Transverse colon (tissue), 4 donors: ENCODE results near the gene CCDC88A. TPM values are rescaled to one million over a fixed set of nuclear protein-coding genes. Genes with fewer than 3 reads are reported as not detected.
"Not testable (repeated sequence)": the region's sequence is repeated elsewhere in the genome, so short reads cannot be mapped to it uniquely, and the experiment has no call there.

Source experiments
- DNase-seq: peaks from one replicate; pipeline ENCODE4 v3.0.0-alpha.2; 2019
- H3K27ac ChIP-seq, 4 donors: fragments of 200-600 bp; sonication (generic); 2 replicates each; pipeline ENCODE4 v1.5.1; 2016 to 2018; ENCODE audit warnings: inconsistent platforms in 4 of 4
- H3K27me3 ChIP-seq: fragments of 200-600 bp; sonication (generic); 2 replicates; pipeline ENCODE4 v1.5.1; 2017; ENCODE audit warnings: inconsistent platforms
- H3K36me3 ChIP-seq, 4 donors: fragments of 200-600 bp; sonication (generic); 2 replicates each; pipeline ENCODE4 v1.5.1; 2017 to 2019; ENCODE audit warnings: inconsistent platforms in 4 of 4
- H3K4me1 ChIP-seq, 4 donors: fragments of 200-600 bp; sonication (generic); 2 replicates each; pipeline ENCODE4 v1.5.1; 2017 to 2020; ENCODE audit warnings: inconsistent platforms in 4 of 4
- H3K4me3 ChIP-seq, 4 donors: fragments of 200-600 bp; sonication (generic); 1 replicate in 1 of 4; 2 replicates in 3 of 4; pipeline versions ENCODE4 v1.5.1 to v1.6.1; 2017 to 2019; ENCODE audit warnings: inconsistent platforms in 4 of 4
- H3K9me3 ChIP-seq, 2 donors: fragments of 200-600 bp; sonication (generic); 2 replicates each; pipeline ENCODE4 v1.5.1; 2017 to 2019; ENCODE audit warnings: inconsistent platforms in 2 of 2
- EP300 ChIP-seq: sonication (generic); formaldehyde crosslinking; IDR thresholded peaks from one replicate; pipeline ENCODE4 v1.6.1; 2017; ENCODE audit warnings: antibody characterized with exemption, low read depth
- POLR2A ChIP-seq: fragments of 450-650 bp; IDR thresholded peaks from one replicate; pipeline ENCODE4 v1.6.1; 2016; ENCODE audit warnings: antibody characterized with exemption, mild to moderate bottlenecking, moderate library complexity
- POLR2AphosphoS5 ChIP-seq, 3 donors: sonication (generic); formaldehyde crosslinking; IDR thresholded peaks; one replicate each; pipeline ENCODE4 v1.6.1; 2016; ENCODE audit warnings: antibody characterized with exemption in 3 of 3
- WGBS, 2 donors: methylation state at CpG; one replicate each; pipeline ENCODE4 v1.1.5; 2018; ENCODE audit warnings: low coverage in 1 of 2; 5-methylcytosine and 5-hydroxymethylcytosine counted together
- in situ Hi-C, 4 donors: fragments of 200-750 bp; cut with MboI; loops; one replicate each; pipeline versions ENCODE4 v1.15.0 to v1.15.1; 2017; ENCODE audit warnings: low sequenced_read_pairs in 3 of 4, low pct_ligation_motif_present in 1 of 4, low pct_unique_long_range_greater_than_20kb in 1 of 4
- intact Hi-C: fragments of 100-400 bp; cut with DNase I; formaldehyde crosslinking; loops from one replicate; pipeline ENCODE4 v1.15.1; 2023; ENCODE audit warnings: low total_unique reads
- total RNA-seq, 4 donors: library from RNA; depleted of rRNA; stranded (reverse); fragments of >200 nt; gene quantifications; one replicate each; pipeline ENCODE4 v1.1.0, GENCODE V29; 2016
- TF ChIP-seq, protein P1 (sequence below), 5 experiments: fragments of 200-600 bp in 3 of 5; fragments of 450-650 bp in 2 of 5; sonication (generic) in 3 of 5; IDR thresholded peaks; 1 replicate in 2 of 5; 2 replicates in 3 of 5; pipeline ENCODE4 v1.5.1; 2016 to 2017; ENCODE audit warnings: antibody characterized with exemption in 5 of 5, inconsistent platforms in 3 of 5, mild to moderate bottlenecking in 2 of 5, moderate library complexity in 1 of 5

The CCDC88A gene
- total RNA-seq, 4 donors from 2014 or later, result 8.6 to 33.7 (median 19.7) TPM

DNA sequence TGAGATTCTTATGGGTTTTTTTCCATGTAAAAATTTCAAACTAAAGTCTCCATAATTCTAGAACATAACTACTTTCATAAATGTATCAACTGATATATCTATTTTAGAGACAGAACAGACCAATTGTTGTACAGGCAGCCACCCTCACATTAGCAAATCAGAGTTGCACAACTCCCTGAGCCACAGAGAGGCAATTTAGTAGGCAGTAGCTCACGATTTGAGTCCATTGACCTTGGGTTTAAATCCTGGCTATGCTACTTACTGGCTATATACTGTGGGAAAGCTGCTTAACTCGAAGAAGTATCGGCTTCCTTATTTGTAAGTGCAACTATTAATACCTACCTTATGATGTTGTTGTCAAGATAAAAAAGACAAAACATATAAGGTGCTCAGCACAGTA, 166.8 kb downstream of the CCDC88A start:
- DNase-seq, result no peak
- in situ Hi-C loops, result loop anchor here in 1 of 4 donors (25.0 kb wide), 1 partner anchor 184 kb away; no protein-coding TSS in a partner anchor
- TF ChIP-seq EP300 (no peak), POLR2A (no peak), POLR2AphosphoS5 (IDR thresholded peaks at IDR 0.05) (no peak)
- TF ChIP-seq, protein P1, sequence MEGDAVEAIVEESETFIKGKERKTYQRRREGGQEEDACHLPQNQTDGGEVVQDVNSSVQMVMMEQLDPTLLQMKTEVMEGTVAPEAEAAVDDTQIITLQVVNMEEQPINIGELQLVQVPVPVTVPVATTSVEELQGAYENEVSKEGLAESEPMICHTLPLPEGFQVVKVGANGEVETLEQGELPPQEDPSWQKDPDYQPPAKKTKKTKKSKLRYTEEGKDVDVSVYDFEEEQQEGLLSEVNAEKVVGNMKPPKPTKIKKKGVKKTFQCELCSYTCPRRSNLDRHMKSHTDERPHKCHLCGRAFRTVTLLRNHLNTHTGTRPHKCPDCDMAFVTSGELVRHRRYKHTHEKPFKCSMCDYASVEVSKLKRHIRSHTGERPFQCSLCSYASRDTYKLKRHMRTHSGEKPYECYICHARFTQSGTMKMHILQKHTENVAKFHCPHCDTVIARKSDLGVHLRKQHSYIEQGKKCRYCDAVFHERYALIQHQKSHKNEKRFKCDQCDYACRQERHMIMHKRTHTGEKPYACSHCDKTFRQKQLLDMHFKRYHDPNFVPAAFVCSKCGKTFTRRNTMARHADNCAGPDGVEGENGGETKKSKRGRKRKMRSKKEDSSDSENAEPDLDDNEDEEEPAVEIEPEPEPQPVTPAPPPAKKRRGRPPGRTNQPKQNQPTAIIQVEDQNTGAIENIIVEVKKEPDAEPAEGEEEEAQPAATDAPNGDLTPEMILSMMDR (IDR thresholded peaks at IDR 0.05), result no peak
- no peaks in the 10 kb centered on the region for H3K9me3 ChIP-seq
- WGBS, 2 donors, result 77 to 90% methylated on average over 3 of the region's 3 CpGs
- intact Hi-C loops, result no loop called here
- H3K27ac ChIP-seq, result no peak overlapping the region
- peaks cover 0 to 51% (median 15%) of the 10 kb centered on the region in 4 donors for H3K36me3 ChIP-seq
- H3K4me1 ChIP-seq, result no peaks in the 10 kb centered on the region
- no peaks in the 10 kb centered on the region for H3K27me3 ChIP-seq
- no peak overlapping the region for H3K4me3 ChIP-seq

GRCh38 chr2:55247025-55247424, 172.6 kb downstream of the CCDC88A start:
- no peaks in the 10 kb centered on the region for H3K4me1 ChIP-seq
- WGBS, 2 donors, result 75% methylated on average over 5 of the region's 5 CpGs; no CpG with 5 or more reads in 1 of the 2 donors
- H3K27me3 ChIP-seq, result no peaks in the 10 kb centered on the region
- DNase-seq, result no peak
- TF ChIP-seq EP300, result no peak
- TF ChIP-seq, protein P1 (IDR thresholded peaks at IDR 0.05), result no peak
- H3K36me3 ChIP-seq, result peaks cover 0 to 65% (median 25%) of the 10 kb centered on the region in 4 donors
- intact Hi-C loops (no loop called here), in situ Hi-C loops (no loop called here)
- no peak overlapping the region for H3K27ac ChIP-seq
- no peak overlapping the region for H3K4me3 ChIP-seq
- H3K9me3 ChIP-seq, result no peaks in the 10 kb centered on the region

- Histone ChIP-seq H3K4me1 (no peaks in the 10 kb centered on the region), H3K4me3 (no peak overlapping the region), H3K36me3 (peaks cover 0 to 69% (median 21%) of the 10 kb centered on the region in 4 donors), H3K27me3 (no peaks in the 10 kb centered on the region), H3K9me3 (no peaks in the 10 kb centered on the region), H3K27ac (no peak overlapping the region)
- DNase-seq, result no peak
- TF ChIP-seq POLR2A, result no peak
- no peak for TF ChIP-seq POLR2AphosphoS5 (IDR thresholded peaks at IDR 0.05)
- TF ChIP-seq, protein P1 (IDR thresholded peaks at IDR 0.05), result no peak
- TF ChIP-seq EP300, result no peak
- WGBS, 2 donors, result 79 to 85% methylated on average over 3 to 5 of the region's 5 CpGs
- intact Hi-C loops (no loop called here), in situ Hi-C loops (no loop called here)
Measured at GRCh38 chr2:55245411-55245810, 174.2 kb downstream of the CCDC88A start.

DNA sequence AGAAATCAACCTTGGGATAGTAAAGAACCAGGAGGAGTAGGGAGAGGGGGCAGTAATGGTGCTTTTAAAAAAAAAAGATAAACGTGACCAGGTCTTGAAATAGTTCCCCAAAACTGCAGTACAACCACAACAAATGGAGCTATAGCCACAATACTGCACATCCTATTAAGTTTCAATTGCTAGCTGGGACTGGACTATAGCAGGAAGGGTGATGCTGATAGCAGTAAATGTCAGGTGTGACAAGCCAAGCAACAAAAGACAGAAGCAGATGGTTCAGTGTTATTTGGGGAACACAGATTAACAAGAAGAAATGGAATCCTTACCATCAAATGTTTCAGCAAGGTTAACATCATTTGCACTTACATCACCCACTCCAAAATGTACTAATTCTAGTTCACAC, 177.0 kb downstream of the CCDC88A start:
- H3K36me3 ChIP-seq, result peaks cover 0 to 70% (median 18%) of the 10 kb centered on the region in 4 donors
- TF ChIP-seq EP300 (no peak), POLR2A (no peak), POLR2AphosphoS5 (IDR thresholded peaks at IDR 0.05) (no peak)
- TF ChIP-seq, protein P1 (IDR thresholded peaks at IDR 0.05), result no peak
- H3K27me3 ChIP-seq, result no peaks in the 10 kb centered on the region
- 65 to 86% methylated on average over 1 of the region's 1 CpG for WGBS, 2 donors
- intact Hi-C loops, result no loop called here
- H3K4me1 ChIP-seq, result no peaks in the 10 kb centered on the region
- H3K4me3 ChIP-seq, result no peak overlapping the region
- DNase-seq, result no peak
- H3K9me3 ChIP-seq, result no peaks in the 10 kb centered on the region
- in situ Hi-C loops, result no loop called here
- H3K27ac ChIP-seq, result no peak overlapping the region

- intact Hi-C loops, DNase-seq, H3K27ac ChIP-seq, in situ Hi-C loops, H3K4me1 ChIP-seq, H3K4me3 ChIP-seq, H3K27me3 ChIP-seq, H3K9me3 ChIP-seq: not testable (repeated sequence)
- 96 to 100% methylated on average over 2 to 8 of the region's 8 CpGs for WGBS, 2 donors
- peaks cover 0 to 63% (median 12%) of the 10 kb centered on the region in 4 donors for H3K36me3 ChIP-seq
Measured at GRCh38 chr2:55241582-55241981, 178.1 kb downstream of the CCDC88A start.
